ENCODE measurements around the gene KCND2.
A peak's percentile ranks its signal among the peaks of the same experiment; 100 is the strongest.

The KCND2 gene

GRCh38 chr7:120792091-120792860, 519.3 kb downstream of the KCND2 start:
- Histone ChIP-seq H3K27me3 (ENCODE audit: control insufficient read depth in 3 of 3, insufficient read depth in 3 of 3, low read depth in 1 of 3, low read length in 3 of 3) (no peaks in the 10 kb centered on the region), H2BK120ac (ENCODE audit: low read depth, low read length) (no peak overlapping the region), H4K91ac (ENCODE audit: low read depth, low read length, poor library complexity) (no peak overlapping the region), H3K4me1 (ENCODE audit: control insufficient read depth in 2 of 2, insufficient read depth in 1 of 2, low read depth in 1 of 2, low read length in 2 of 2) (no peaks in the 10 kb centered on the region), H3K4ac (ENCODE audit: low read length) (no peak overlapping the region), H2BK15ac (ENCODE audit: low read length) (no peak overlapping the region), H4K8ac (ENCODE audit: low read depth, low read length) (no peak overlapping the region), H2BK5ac (ENCODE audit: low read length) (no peak overlapping the region), H3K4me2 (ENCODE audit: insufficient read depth, low read length, poor library complexity, severe bottlenecking) (no peak overlapping the region), H2BK12ac (ENCODE audit: low read length) (no peak overlapping the region), H2AK5ac (ENCODE audit: low read depth, low read length) (no peak overlapping the region), H3K18ac (ENCODE audit: low read length) (no peak overlapping the region), H3K23ac (ENCODE audit: low read depth, low read length, poor library complexity) (no peak overlapping the region), H3K79me1 (ENCODE audit: low read depth, low read length) (no peaks in the 10 kb centered on the region), H3K27ac (replicated peaks; ENCODE audit: low read length) (no peak overlapping the region), H3K36me3 (replicated peaks in 1 of 2; ENCODE audit: control insufficient read depth in 2 of 2, insufficient read depth in 2 of 2, low read length in 2 of 2) (peaks cover 0 to 8% of the 10 kb centered on the region in 2 donors), H3K9ac (ENCODE audit: low read depth, low read length, poor library complexity) (no peak overlapping the region), H3K14ac (ENCODE audit: low read length) (no peak overlapping the region), H3K4me3 (ENCODE audit: low read length in 2 of 2) (no peak overlapping the region), H3K9me3 (replicated peaks in 1 of 2; ENCODE audit: control insufficient read depth in 2 of 2, insufficient read depth in 1 of 2, low read depth in 1 of 2, low read length in 2 of 2) (peaks cover 0 to 5% of the 10 kb centered on the region in 2 donors), H2AFZ (ENCODE audit: low read length) (no peak overlapping the region)
- peak; percentile 66 for DNase-seq (ENCODE audit: low spot score)
- no CpG with 5 or more reads among the region's 13 CpGs for WGBS, 2 donors (ENCODE audit: extremely low coverage in 2 of 2, insufficient read length in 2 of 2, insufficient replicate concordance in 1 of 2)

- H2AFZ ChIP-seq (ENCODE audit: low read length) = no peak overlapping the region
- no peak overlapping the region for H3K9ac ChIP-seq (ENCODE audit: low read depth, low read length, poor library complexity)
- no peak overlapping the region for H2AK5ac ChIP-seq (ENCODE audit: low read depth, low read length)
- H3K27me3 ChIP-seq (ENCODE audit: control insufficient read depth in 3 of 3, insufficient read depth in 3 of 3, low read depth in 1 of 3, low read length in 3 of 3) = no peaks in the 10 kb centered on the region
- no peak overlapping the region for H3K4me3 ChIP-seq (ENCODE audit: low read length in 2 of 2)
- no peak overlapping the region for H3K4me2 ChIP-seq (ENCODE audit: insufficient read depth, low read length, poor library complexity, severe bottlenecking)
- H3K79me1 ChIP-seq (ENCODE audit: low read depth, low read length) = no peaks in the 10 kb centered on the region
- H2BK12ac ChIP-seq (ENCODE audit: low read length) = no peak overlapping the region
- H3K14ac ChIP-seq (ENCODE audit: low read length) = no peak overlapping the region
- no peak overlapping the region for H4K8ac ChIP-seq (ENCODE audit: low read depth, low read length)
- no peak overlapping the region for H2BK15ac ChIP-seq (ENCODE audit: low read length)
- H2BK5ac ChIP-seq (ENCODE audit: low read length) = no peak overlapping the region
- no peak overlapping the region for H3K18ac ChIP-seq (ENCODE audit: low read length)
- H3K9me3 ChIP-seq (replicated peaks in 1 of 2; ENCODE audit: control insufficient read depth in 2 of 2, insufficient read depth in 1 of 2, low read depth in 1 of 2, low read length in 2 of 2) = peaks cover 0 to 8% of the 10 kb centered on the region in 2 donors
- no peak overlapping the region for H3K27ac ChIP-seq (replicated peaks; ENCODE audit: low read length)
- no peak overlapping the region for H2BK120ac ChIP-seq (ENCODE audit: low read depth, low read length)
- H3K36me3 ChIP-seq (replicated peaks in 1 of 2; ENCODE audit: control insufficient read depth in 2 of 2, insufficient read depth in 2 of 2, low read length in 2 of 2) = peaks cover 0 to 8% of the 10 kb centered on the region in 2 donors
- H4K91ac ChIP-seq (ENCODE audit: low read depth, low read length, poor library complexity) = no peak overlapping the region
- WGBS, 2 donors (ENCODE audit: extremely low coverage in 2 of 2, insufficient read length in 2 of 2, insufficient replicate concordance in 1 of 2) = no CpG with 5 or more reads among the region's 2 CpGs
- DNase-seq (ENCODE audit: low spot score) = no peak
- H3K4me1 ChIP-seq (ENCODE audit: control insufficient read depth in 2 of 2, insufficient read depth in 1 of 2, low read depth in 1 of 2, low read length in 2 of 2) = no peaks in the 10 kb centered on the region
- no peak overlapping the region for H3K23ac ChIP-seq (ENCODE audit: low read depth, low read length, poor library complexity)
- no peak overlapping the region for H3K4ac ChIP-seq (ENCODE audit: low read length)
Measured at GRCh38 chr7:120792861-120793130, 519.8 kb downstream of the KCND2 start.

- Histone ChIP-seq H2AFZ (ENCODE audit: low read length) (no peak overlapping the region), H3K27ac (replicated peaks; ENCODE audit: low read length) (no peak overlapping the region), H2BK15ac (ENCODE audit: low read length) (no peak overlapping the region), H3K18ac (ENCODE audit: low read length) (no peak overlapping the region), H3K4me3 (ENCODE audit: low read length in 2 of 2) (no peak overlapping the region), H3K79me1 (ENCODE audit: low read depth, low read length) (no peaks in the 10 kb centered on the region), H3K36me3 (replicated peaks in 1 of 2; ENCODE audit: control insufficient read depth in 2 of 2, insufficient read depth in 2 of 2, low read length in 2 of 2) (peaks cover 0 to 4% of the 10 kb centered on the region in 2 donors), H3K4me2 (ENCODE audit: insufficient read depth, low read length, poor library complexity, severe bottlenecking) (no peak overlapping the region), H3K14ac (ENCODE audit: low read length) (no peak overlapping the region), H2BK120ac (ENCODE audit: low read depth, low read length) (no peak overlapping the region), H3K23ac (ENCODE audit: low read depth, low read length, poor library complexity) (no peak overlapping the region), H4K91ac (ENCODE audit: low read depth, low read length, poor library complexity) (no peak overlapping the region), H2BK12ac (ENCODE audit: low read length) (no peak overlapping the region), H2BK5ac (ENCODE audit: low read length) (no peak overlapping the region), H4K8ac (ENCODE audit: low read depth, low read length) (no peak overlapping the region), H2AK5ac (ENCODE audit: low read depth, low read length) (no peak overlapping the region), H3K9me3 (replicated peaks in 1 of 2; ENCODE audit: control insufficient read depth in 2 of 2, insufficient read depth in 1 of 2, low read depth in 1 of 2, low read length in 2 of 2) (peaks cover 0 to 8% of the 10 kb centered on the region in 2 donors), H3K27me3 (ENCODE audit: control insufficient read depth in 3 of 3, insufficient read depth in 3 of 3, low read depth in 1 of 3, low read length in 3 of 3) (no peaks in the 10 kb centered on the region), H3K4me1 (ENCODE audit: control insufficient read depth in 2 of 2, insufficient read depth in 1 of 2, low read depth in 1 of 2, low read length in 2 of 2) (no peaks in the 10 kb centered on the region), H3K9ac (ENCODE audit: low read depth, low read length, poor library complexity) (no peak overlapping the region), H3K4ac (ENCODE audit: low read length) (no peak overlapping the region)
- WGBS, 2 donors (ENCODE audit: extremely low coverage in 2 of 2, insufficient read length in 2 of 2, insufficient replicate concordance in 1 of 2) = no CpG with 5 or more reads among the region's 3 CpGs
- no peak for DNase-seq (ENCODE audit: low spot score)
Measured at GRCh38 chr7:120793213-120793936, 520.4 kb downstream of the KCND2 start.

GRCh38 chr7:120794106-120794729, 521.2 kb downstream of the KCND2 start:
- Histone ChIP-seq H3K4me3 (ENCODE audit: low read length in 2 of 2) (no peak overlapping the region), H3K9me3 (replicated peaks in 1 of 2; ENCODE audit: control insufficient read depth in 2 of 2, insufficient read depth in 1 of 2, low read depth in 1 of 2, low read length in 2 of 2) (peaks cover 0 to 8% of the 10 kb centered on the region in 2 donors), H3K23ac (ENCODE audit: low read depth, low read length, poor library complexity) (no peak overlapping the region), H3K4me1 (ENCODE audit: control insufficient read depth in 2 of 2, insufficient read depth in 1 of 2, low read depth in 1 of 2, low read length in 2 of 2) (no peaks in the 10 kb centered on the region), H3K18ac (ENCODE audit: low read length) (no peak overlapping the region), H2BK5ac (ENCODE audit: low read length) (no peak overlapping the region), H2BK120ac (ENCODE audit: low read depth, low read length) (no peak overlapping the region), H3K9ac (ENCODE audit: low read depth, low read length, poor library complexity) (no peak overlapping the region), H2BK15ac (ENCODE audit: low read length) (no peak overlapping the region), H2BK12ac (ENCODE audit: low read length) (no peak overlapping the region), H3K4me2 (ENCODE audit: insufficient read depth, low read length, poor library complexity, severe bottlenecking) (no peak overlapping the region), H2AFZ (ENCODE audit: low read length) (no peak overlapping the region), H3K27ac (replicated peaks; ENCODE audit: low read length) (no peak overlapping the region), H3K79me1 (ENCODE audit: low read depth, low read length) (no peaks in the 10 kb centered on the region), H3K36me3 (replicated peaks in 1 of 2; ENCODE audit: control insufficient read depth in 2 of 2, insufficient read depth in 2 of 2, low read length in 2 of 2) (no peaks in the 10 kb centered on the region), H4K91ac (ENCODE audit: low read depth, low read length, poor library complexity) (no peak overlapping the region), H4K8ac (ENCODE audit: low read depth, low read length) (no peak overlapping the region), H3K27me3 (ENCODE audit: control insufficient read depth in 3 of 3, insufficient read depth in 3 of 3, low read depth in 1 of 3, low read length in 3 of 3) (no peaks in the 10 kb centered on the region), H3K4ac (ENCODE audit: low read length) (no peak overlapping the region), H3K14ac (ENCODE audit: low read length) (no peak overlapping the region), H2AK5ac (ENCODE audit: low read depth, low read length) (no peak overlapping the region)
- no peak for DNase-seq (ENCODE audit: low spot score)
- WGBS, 2 donors (ENCODE audit: extremely low coverage in 2 of 2, insufficient read length in 2 of 2, insufficient replicate concordance in 1 of 2) = no CpG with 5 or more reads among the region's 4 CpGs

All from neuronal stem cell (in vitro differentiated cells).